ENCODE measurements around the gene ZNG1A. TPM values are rescaled to one million over a fixed set of nuclear protein-coding genes. Genes with fewer than 3 reads are reported as not detected.
"Not testable (repeated sequence)": the region's sequence is repeated elsewhere in the genome, so short reads cannot be mapped to it uniquely, and the experiment has no call there.

ZNG1A gene
- total RNA-seq, 2 donors from 2014 or later = 22.6 to 23.2 TPM

- H3K9me3 ChIP-seq; H3K4me1 ChIP-seq; H3K9ac ChIP-seq (ENCODE audit: low read depth in 2 of 2, low read length in 2 of 2); H3K36me3 ChIP-seq; H3K27ac ChIP-seq; intact Hi-C loops (cut with DNase I); DNase-seq; H3K4me3 ChIP-seq: not testable (repeated sequence)
- peaks cover 46% of the 10 kb centered on the region for H3K27me3 ChIP-seq
These were observed 62.4 kb downstream of the ZNG1A start for GRCh38 chr9:116239-117077.

GRCh38 chr9:115118-115451 lies 63.8 kb downstream of the ZNG1A start:
- H3K9me3 ChIP-seq; H3K27ac ChIP-seq; H3K4me3 ChIP-seq; H3K4me1 ChIP-seq; H3K9ac ChIP-seq (ENCODE audit: low read depth in 2 of 2, low read length in 2 of 2); DNase-seq; H3K36me3 ChIP-seq; intact Hi-C loops (cut with DNase I): not testable (repeated sequence)
- peaks cover 46% of the 10 kb centered on the region for H3K27me3 ChIP-seq

GRCh38 chr9:114267-115117 lies 64.4 kb downstream of the ZNG1A start:
- H3K27ac ChIP-seq; H3K4me1 ChIP-seq; H3K9ac ChIP-seq (ENCODE audit: low read depth in 2 of 2, low read length in 2 of 2); H3K36me3 ChIP-seq; H3K9me3 ChIP-seq; intact Hi-C loops (cut with DNase I): not testable (repeated sequence)
- Histone ChIP-seq H3K27me3 (peaks cover 46% of the 10 kb centered on the region), H3K4me3 (peak overlapping the region; percentile 37)
- peak; percentile 19 for DNase-seq

DNA sequence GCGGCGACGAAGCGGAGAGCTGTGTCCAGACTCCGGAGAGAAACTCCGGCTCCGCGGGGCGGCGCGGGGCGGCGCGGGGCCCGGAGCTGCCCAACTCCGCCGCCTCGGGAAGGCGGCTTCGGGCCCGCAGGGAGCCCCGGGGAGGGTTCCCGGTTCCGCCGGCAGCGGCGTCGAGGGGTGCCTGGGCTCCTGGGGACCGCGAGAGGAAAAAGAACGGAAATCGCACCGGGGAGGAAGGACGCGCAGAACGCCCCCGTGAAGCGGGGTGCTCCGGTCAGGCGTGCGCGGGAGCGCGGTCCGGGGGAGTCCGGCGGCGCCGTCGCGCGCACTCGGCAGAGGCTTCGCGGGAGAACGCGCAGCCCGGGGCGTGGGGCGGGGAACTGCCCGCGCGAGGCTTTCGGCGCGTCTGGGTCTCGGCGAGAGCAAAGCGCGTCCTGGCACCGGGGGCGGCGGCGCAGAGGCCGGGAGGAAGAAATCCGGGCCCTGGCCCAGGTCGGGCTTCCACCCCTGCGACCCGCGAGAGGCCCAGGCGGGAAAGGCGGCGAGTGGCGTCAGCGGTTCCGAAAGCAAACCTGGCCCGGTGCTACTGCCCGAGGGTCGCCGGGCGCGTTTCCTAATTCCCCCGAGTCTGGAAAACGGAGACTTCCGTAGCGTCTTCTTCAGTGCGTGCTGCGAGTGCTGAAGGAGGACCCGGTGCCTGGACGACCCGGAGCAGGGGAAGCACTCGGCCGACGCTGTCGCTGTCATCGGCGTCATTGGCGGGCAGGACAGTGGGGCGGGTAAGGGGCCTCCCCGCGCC lies 65.2 kb downstream of the ZNG1A start:
- H3K27ac ChIP-seq; H3K36me3 ChIP-seq; H3K4me1 ChIP-seq; intact Hi-C loops (cut with DNase I); H3K9me3 ChIP-seq: not testable (repeated sequence)
- peak overlapping the region; percentile 37 for H3K4me3 ChIP-seq
- peaks cover 46% of the 10 kb centered on the region for H3K27me3 ChIP-seq
- DNase-seq = peak; percentile 19
- H3K9ac ChIP-seq (ENCODE audit: low read depth in 2 of 2, low read length in 2 of 2) = peak overlapping the region in 1 of 2 donors; percentile 43

DNA sequence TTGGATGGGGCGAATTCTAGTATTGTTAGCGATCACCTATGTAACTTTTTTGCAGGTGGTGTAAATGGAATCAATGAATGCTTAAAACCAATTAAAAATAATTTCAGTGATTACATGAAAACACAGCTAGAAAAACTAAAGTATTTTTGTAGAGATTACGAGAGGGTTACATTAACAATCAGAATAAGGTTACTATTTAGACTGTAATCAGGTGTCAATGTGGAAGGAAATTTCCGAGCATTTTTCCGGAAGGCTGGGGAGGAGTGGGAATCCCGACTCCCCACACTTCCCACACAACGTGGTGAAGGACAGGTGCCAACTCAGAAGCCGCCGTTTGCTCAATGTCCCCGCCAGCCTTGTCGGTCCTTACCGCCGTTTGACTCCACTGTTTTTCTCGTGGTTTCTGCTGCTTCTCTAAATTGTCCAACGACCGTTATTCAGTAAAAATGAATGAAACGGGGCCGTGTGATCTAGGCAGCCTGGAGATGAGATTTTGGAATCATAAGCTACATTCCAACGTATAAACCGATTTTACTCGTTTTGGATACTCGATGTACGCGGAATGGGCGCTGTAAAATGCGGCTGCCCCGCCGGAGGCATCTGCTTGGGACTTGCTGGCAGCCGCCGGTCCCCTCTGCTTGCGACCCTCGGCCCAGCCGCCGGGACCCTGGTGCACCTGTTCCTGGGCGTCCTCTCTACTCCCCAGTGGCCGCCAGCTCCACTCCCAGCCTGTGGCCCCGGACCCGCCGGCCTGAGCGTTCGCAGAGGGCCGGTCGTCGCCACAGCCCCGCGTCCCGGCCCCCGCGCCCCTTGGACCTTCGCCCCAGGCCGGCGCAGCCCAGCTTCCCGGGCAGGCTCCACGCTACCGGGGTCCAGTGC lies 66.0 kb downstream of the ZNG1A start:
- peak overlapping the region; percentile 37 for H3K4me3 ChIP-seq
- H3K27me3 ChIP-seq = peaks cover 44% of the 10 kb centered on the region
- H3K36me3 ChIP-seq; H3K4me1 ChIP-seq; H3K27ac ChIP-seq; H3K9ac ChIP-seq (ENCODE audit: low read depth in 2 of 2, low read length in 2 of 2); DNase-seq; H3K9me3 ChIP-seq; intact Hi-C loops (cut with DNase I): not testable (repeated sequence)

GRCh38 chr9:110672-111071 lies 68.2 kb downstream of the ZNG1A start:
- H3K9me3 ChIP-seq; intact Hi-C loops (cut with DNase I); DNase-seq; H3K27ac ChIP-seq; H3K4me1 ChIP-seq; H3K9ac ChIP-seq (ENCODE audit: low read depth in 2 of 2, low read length in 2 of 2); H3K4me3 ChIP-seq; H3K36me3 ChIP-seq: not testable (repeated sequence)
- H3K27me3 ChIP-seq = peaks cover 31% of the 10 kb centered on the region

DNA sequence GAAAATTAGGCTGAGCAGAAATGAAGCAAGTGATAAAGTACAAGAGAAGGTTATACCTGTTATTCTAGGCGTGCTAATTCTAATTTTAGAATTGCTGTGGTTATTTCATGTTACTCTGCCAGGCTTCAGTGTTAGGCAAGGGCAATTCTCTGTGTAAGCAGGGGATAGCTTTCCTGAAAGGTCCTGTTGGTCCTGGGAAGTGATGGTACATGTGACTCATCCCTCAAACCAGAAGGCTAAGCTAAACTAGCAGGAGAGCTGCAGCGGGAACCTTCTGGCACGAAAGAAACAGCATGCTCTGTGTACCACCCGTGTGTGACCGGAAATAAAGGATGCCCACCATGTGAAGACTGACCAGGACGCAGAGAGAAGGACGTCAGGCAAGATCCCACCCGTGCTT lies 69.3 kb downstream of the ZNG1A start:
- H3K9ac ChIP-seq (ENCODE audit: low read depth in 2 of 2, low read length in 2 of 2); H3K4me1 ChIP-seq; H3K4me3 ChIP-seq; H3K36me3 ChIP-seq; DNase-seq; H3K27ac ChIP-seq; intact Hi-C loops (cut with DNase I); H3K9me3 ChIP-seq: not testable (repeated sequence)
- H3K27me3 ChIP-seq = peaks cover 23% of the 10 kb centered on the region

DNA sequence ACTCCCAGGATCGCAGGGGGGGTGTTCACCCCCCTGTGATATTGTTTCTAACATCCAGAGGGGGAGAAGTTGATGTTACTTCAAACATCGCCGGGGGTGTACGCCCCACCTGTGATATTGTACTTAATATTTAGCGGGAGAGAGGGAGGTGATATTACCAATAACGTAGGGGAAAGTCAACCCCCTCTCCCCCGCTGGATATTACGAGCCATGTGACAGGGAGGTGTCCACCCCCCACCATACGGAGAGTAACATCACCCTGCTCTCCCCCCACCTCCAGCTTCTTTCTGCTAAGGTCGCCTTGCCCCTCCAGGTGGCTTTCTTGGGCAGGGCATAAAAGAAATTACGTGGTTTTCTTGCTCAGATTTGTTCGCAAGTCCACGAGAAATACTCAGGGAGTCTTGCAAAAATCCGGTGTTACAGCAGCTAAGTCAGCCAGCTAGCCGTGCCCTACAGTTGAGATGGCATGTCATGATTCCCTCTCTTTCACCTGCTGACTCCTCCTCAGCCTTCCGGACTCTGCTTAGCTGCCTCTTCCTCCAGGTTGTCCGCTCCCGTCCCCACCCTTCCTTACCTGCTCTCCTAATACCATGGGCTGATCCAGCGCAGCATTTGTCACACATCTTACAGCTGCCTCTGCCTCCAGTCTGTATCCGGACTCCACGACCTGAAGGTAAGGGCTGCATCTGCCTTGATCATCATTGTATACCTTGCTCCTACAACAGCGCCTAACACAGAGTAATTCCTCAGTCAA lies 69.9 kb downstream of the ZNG1A start:
- H3K4me1 ChIP-seq; intact Hi-C loops (cut with DNase I); H3K27ac ChIP-seq; H3K9me3 ChIP-seq; H3K4me3 ChIP-seq; H3K9ac ChIP-seq (ENCODE audit: low read depth in 2 of 2, low read length in 2 of 2); H3K36me3 ChIP-seq; DNase-seq: not testable (repeated sequence)
- H3K27me3 ChIP-seq = peaks cover 17% of the 10 kb centered on the region

GRCh38 chr9:105991-106390 lies 72.9 kb downstream of the ZNG1A start:
- DNase-seq; H3K4me1 ChIP-seq; H3K9ac ChIP-seq (ENCODE audit: low read depth in 2 of 2, low read length in 2 of 2); H3K27me3 ChIP-seq; H3K27ac ChIP-seq; intact Hi-C loops (cut with DNase I); H3K9me3 ChIP-seq; H3K36me3 ChIP-seq; H3K4me3 ChIP-seq: not testable (repeated sequence)

DNA sequence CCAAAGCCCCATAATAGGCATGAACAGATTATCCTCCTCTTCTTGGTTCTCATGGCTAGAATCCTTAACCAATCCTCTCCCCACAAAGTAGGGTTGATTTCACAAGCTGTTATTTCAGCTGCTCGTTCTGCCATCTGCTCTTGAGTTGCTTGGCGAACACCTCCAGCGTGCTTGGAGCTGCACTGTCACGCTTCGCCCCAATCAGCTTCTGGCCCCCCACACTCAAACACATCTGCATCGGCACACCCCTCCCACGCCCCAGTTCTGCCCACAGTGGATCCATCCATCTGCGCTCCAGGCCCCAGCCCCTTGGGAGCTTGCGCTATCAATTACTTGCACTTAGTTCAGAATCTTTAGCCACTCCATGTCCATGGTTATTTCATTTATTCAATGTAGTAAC lies 78.4 kb downstream of the ZNG1A start:
- H3K27me3 ChIP-seq; H3K4me1 ChIP-seq; intact Hi-C loops (cut with DNase I); DNase-seq; H3K4me3 ChIP-seq; H3K27ac ChIP-seq; H3K9ac ChIP-seq (ENCODE audit: low read depth in 2 of 2, low read length in 2 of 2); H3K9me3 ChIP-seq; H3K36me3 ChIP-seq: not testable (repeated sequence)

- H3K4me3 ChIP-seq; H3K4me1 ChIP-seq; DNase-seq; H3K27me3 ChIP-seq; intact Hi-C loops (cut with DNase I); H3K9me3 ChIP-seq; H3K9ac ChIP-seq (ENCODE audit: low read depth in 2 of 2, low read length in 2 of 2); H3K27ac ChIP-seq; H3K36me3 ChIP-seq: not testable (repeated sequence)
These were observed 79.0 kb downstream of the ZNG1A start for GRCh38 chr9:99867-100266.

- H3K27ac ChIP-seq; DNase-seq; H3K36me3 ChIP-seq; intact Hi-C loops (cut with DNase I); H3K9ac ChIP-seq (ENCODE audit: low read depth in 2 of 2, low read length in 2 of 2); H3K4me1 ChIP-seq; H3K4me3 ChIP-seq; H3K27me3 ChIP-seq; H3K9me3 ChIP-seq: not testable (repeated sequence)
These were observed 80.1 kb downstream of the ZNG1A start for GRCh38 chr9:98775-99174.

All from colonic mucosa (tissue), 4 donors.